H1 (cell line): ENCODE data around the gene PLEK. TPM values are rescaled to one million over a fixed set of nuclear protein-coding genes. Genes with fewer than 3 reads are reported as not detected.

Experiments used
- CTCF ChIA-PET: fragments of 300-600 bp; sonication (Branson Sonifier 250); formaldehyde crosslinking; loops from one replicate; lab custom pipeline; 2021; ENCODE audit not compliant: partially characterized antibody; lab: Charles Lee
- POLR2A ChIA-PET: fragments of 300-600 bp; sonication (Branson Sonifier 250); formaldehyde crosslinking; loops from one replicate; lab custom pipeline; 2021; ENCODE audit warnings: inconsistent platforms; ENCODE audit not compliant: partially characterized antibody; lab: Charles Lee
- DNase-seq, 2 experiments: peaks; one replicate each; pipeline versions ENCODE4 v3.0.0 to v3.0.0-alpha.2; 2010 to 2022; ENCODE audit warnings: low spot score in 2 of 2, low read depth in 1 of 2, mixed read lengths in 1 of 2
- FAIRE-seq: peaks from 2 replicates; lab custom pipeline; 2011; peaks lifted over from hg19 to GRCh38; lab: Jason Lieb, UNC
- H2AFZ ChIP-seq: 2 replicates; pipeline ENCODE4 v1.8.1; 2012; ENCODE audit warnings: low read length, inconsistent platforms
- H2AK5ac ChIP-seq: 2 replicates; pipeline ENCODE4 v1.6.1; 2013; ENCODE audit warnings: low read depth, low read length
- H2BK120ac ChIP-seq: replicated peaks from 2 replicates; pipeline ENCODE3; 2013; ENCODE audit warnings: low read depth, low read length, inconsistent platforms
- H2BK12ac ChIP-seq: 2 replicates; pipeline ENCODE4 v1.6.1; 2013; ENCODE audit warnings: low read depth, low read length
- H2BK15ac ChIP-seq: 2 replicates; pipeline ENCODE4 v1.6.1; 2013; ENCODE audit warnings: low read length
- H2BK20ac ChIP-seq: 2 replicates; pipeline ENCODE4 v1.6.1; 2013; ENCODE audit warnings: low read length
- H2BK5ac ChIP-seq: 2 replicates; pipeline ENCODE4 v1.6.1; 2013; ENCODE audit warnings: low read depth, low read length
- H3K14ac ChIP-seq: 2 replicates; pipeline ENCODE4 v1.6.1; 2013; ENCODE audit warnings: inconsistent platforms; ENCODE audit not compliant: insufficient read length
- H3K18ac ChIP-seq: 2 replicates; pipeline ENCODE4 v1.6.1; 2013; ENCODE audit warnings: low read length; ENCODE audit errors: extremely low read depth
- H3K23ac ChIP-seq: 2 replicates; pipeline ENCODE4 v1.6.1; 2013; ENCODE audit warnings: inconsistent platforms; ENCODE audit not compliant: insufficient read length
- H3K23me2 ChIP-seq: 2 replicates; pipeline ENCODE4 v1.6.1; 2013; ENCODE audit warnings: low read depth, low read length
- H3K27ac ChIP-seq: 2 replicates; pipeline ENCODE4 v1.6.1; 2011; ENCODE audit warnings: low read depth, low read length, inconsistent platforms
- H3K27me3 ChIP-seq, 4 experiments: replicated peaks in 1 of 4; 1 replicate in 1 of 4; 2 replicates in 3 of 4; pipeline versions ENCODE4 v1.6.1 to v1.8.1; 2011 to 2013; ENCODE audit warnings: low read length in 3 of 4, mild to moderate bottlenecking in 3 of 4, inconsistent platforms in 2 of 4, mixed read lengths in 2 of 4, moderate library complexity in 1 of 4; ENCODE audit not compliant: control insufficient read depth in 3 of 4, insufficient read depth in 3 of 4; ENCODE audit errors: extremely low read depth in 1 of 4
- H3K36me3 ChIP-seq, 4 experiments: 2 replicates each; pipeline versions ENCODE4 v1.6.1 to v1.8.1; 2011 to 2013; ENCODE audit warnings: mild to moderate bottlenecking in 4 of 4, low read length in 3 of 4, moderate library complexity in 2 of 4, control low read depth in 1 of 4, inconsistent platforms in 1 of 4; ENCODE audit not compliant: insufficient read depth in 4 of 4, control insufficient read depth in 2 of 4
- H3K4ac ChIP-seq: replicated peaks from 2 replicates; pipeline ENCODE3; 2013; ENCODE audit warnings: low read length, low read depth, mixed read lengths, inconsistent platforms; ENCODE audit not compliant: insufficient read length
- H3K4me1 ChIP-seq, 4 experiments: replicated peaks in 1 of 4; 1 replicate in 1 of 4; 2 replicates in 3 of 4; pipeline versions ENCODE4 v1.6.1 to v1.8.1; 2011 to 2013; ENCODE audit warnings: low read length in 3 of 4, inconsistent platforms in 2 of 4, mixed read lengths in 1 of 4; ENCODE audit not compliant: insufficient read depth in 4 of 4, control insufficient read depth in 3 of 4
- H3K4me2 ChIP-seq, 2 experiments: 2 replicates each; pipeline versions ENCODE4 v1.6.1 to v1.8.1; 2011 to 2013; ENCODE audit warnings: low read depth in 2 of 2, low read length in 2 of 2, control low read depth in 1 of 2, inconsistent platforms in 1 of 2, mild to moderate bottlenecking in 1 of 2; ENCODE audit not compliant: insufficient read depth in 1 of 2
- H3K4me3 ChIP-seq, 4 experiments: fragments of 200-600, 300-600 bp in 1 of 4; sonication (generic), shearing (Covaris generic), sonication (Bioruptor Twin) in 1 of 4; 2 replicates each; pipeline versions ENCODE4 v1.5.1 to v1.8.1; 2011 to 2016; ENCODE audit warnings: low read length in 4 of 4, low read depth in 3 of 4, control low read depth in 2 of 4, inconsistent platforms in 2 of 4, mild to moderate bottlenecking in 2 of 4, mixed read lengths in 1 of 4, moderate library complexity in 1 of 4; ENCODE audit not compliant: insufficient read depth in 2 of 4; ENCODE audit errors: extremely low read depth in 1 of 4
- H3K56ac ChIP-seq: replicated peaks from 2 replicates; pipeline ENCODE3; 2013; ENCODE audit warnings: low read depth, mild to moderate bottlenecking, mixed read lengths, low read length, inconsistent platforms; ENCODE audit not compliant: insufficient read length
- H3K79me1 ChIP-seq: 2 replicates; pipeline ENCODE4 v1.6.1; 2013; ENCODE audit warnings: low read depth, low read length, control low read depth
- H3K79me2 ChIP-seq, 2 experiments: 2 replicates each; pipeline versions ENCODE4 v1.6.1 to v1.8.1; 2012 to 2013; ENCODE audit warnings: low read length in 2 of 2, mild to moderate bottlenecking in 2 of 2, inconsistent platforms in 1 of 2; ENCODE audit not compliant: insufficient read depth in 2 of 2, control insufficient read depth in 1 of 2
- H3K9ac ChIP-seq, 4 experiments: replicated peaks in 1 of 4; 1 replicate in 1 of 4; 2 replicates in 3 of 4; pipeline versions ENCODE4 v1.6.1 to v1.8.1; 2011 to 2013; ENCODE audit warnings: low read depth in 3 of 4, low read length in 3 of 4, control low read depth in 2 of 4, mild to moderate bottlenecking in 2 of 4, moderate library complexity in 2 of 4, inconsistent platforms in 1 of 4; ENCODE audit errors: extremely low read depth in 1 of 4
- H3K9me3 ChIP-seq, 2 experiments: 2 replicates each; pipeline versions ENCODE4 v1.6.1 to v1.8.1; 2012 to 2013; ENCODE audit warnings: mild to moderate bottlenecking in 2 of 2, moderate library complexity in 2 of 2, control low read depth in 1 of 2, inconsistent platforms in 1 of 2, low read depth in 1 of 2, low read length in 1 of 2, mixed read lengths in 1 of 2; ENCODE audit not compliant: insufficient read depth in 2 of 2
- H4K20me1 ChIP-seq, 2 experiments: replicated peaks in 1 of 2; 2 replicates each; pipeline versions ENCODE3 to v1.8.1; 2011 to 2013; ENCODE audit warnings: inconsistent platforms in 2 of 2, low read length in 2 of 2, mild to moderate bottlenecking in 1 of 2; ENCODE audit not compliant: insufficient read depth in 2 of 2, control insufficient read depth in 1 of 2
- H4K5ac ChIP-seq: 2 replicates; pipeline ENCODE4 v1.6.1; 2013; ENCODE audit warnings: low read length, low read depth, mixed read lengths, inconsistent platforms; ENCODE audit not compliant: insufficient read length
- H4K8ac ChIP-seq: 2 replicates; pipeline ENCODE4 v1.8.0; 2013; ENCODE audit warnings: mild to moderate bottlenecking, moderate library complexity, low read length, inconsistent platforms; ENCODE audit not compliant: insufficient read depth; ENCODE audit errors: extremely low read depth
- H4K91ac ChIP-seq: replicated peaks from 2 replicates; pipeline ENCODE3; 2013; ENCODE audit warnings: low read length, mixed read lengths, inconsistent platforms; ENCODE audit not compliant: insufficient read length
- CEBPB ChIP-seq: IDR thresholded peaks from 2 replicates; pipeline ENCODE4 v1.6.1; 2012; ENCODE audit warnings: low read depth, low read length
- POLR2A ChIP-seq, 2 experiments: IDR thresholded peaks; 1 replicate in 1 of 2; 2 replicates in 1 of 2; pipeline ENCODE4 v1.6.1; 2011; ENCODE audit warnings: low read depth in 2 of 2, low read length in 2 of 2, mild to moderate bottlenecking in 2 of 2; ENCODE audit errors: control extremely low read depth in 1 of 2
- POLR2AphosphoS5 ChIP-seq: IDR thresholded peaks from 2 replicates; pipeline ENCODE4 v1.6.1; 2011; ENCODE audit warnings: low read depth, low read length
- POU5F1 ChIP-seq: IDR thresholded peaks from 2 replicates; pipeline ENCODE4 v1.6.1; 2011; ENCODE audit warnings: low read depth, mild to moderate bottlenecking, low read length, moderate library complexity
- TAF7 ChIP-seq: optimal IDR thresholded peaks from 2 replicates; pipeline ENCODE3; 2011; ENCODE audit warnings: low read depth, mild to moderate bottlenecking, inconsistent platforms, low read length, moderate library complexity, borderline replicate concordance
- WGBS, 2 experiments: shearing (Covaris generic) in 1 of 2; methylation state at CpG; one replicate each; pipeline versions ENCODE4 v1.1.6 to v1.1.7; 2013 to 2015; ENCODE audit warnings: low lambda C conversion rate in 2 of 2, mixed read lengths in 2 of 2, inconsistent platforms in 1 of 2, low coverage in 1 of 2, missing lambda C conversion rate in 1 of 2; ENCODE audit not compliant: insufficient replicate concordance in 2 of 2, insufficient coverage in 1 of 2, insufficient read length in 1 of 2; ENCODE audit errors: extremely low coverage in 1 of 2, missing lambda C conversion rate in 1 of 2; 5-methylcytosine and 5-hydroxymethylcytosine counted together
- polyA plus RNA-seq, 7 experiments: library from polyadenylated mRNA; depleted of rRNA in 3 of 7; stranded (reverse) in 5 of 7; unstranded in 2 of 7; fragments of >200 nt in 5 of 7; fragments of 200-250 nt in 2 of 7; gene quantifications; 1 replicate in 5 of 7; 2 replicates in 1 of 7; 4 replicates in 1 of 7; pipeline versions ENCODE4 v1.2.1 to v1.2.3, GENCODE V29; 2011 to 2013; ENCODE audit warnings: missing spikeins in 2 of 7, mixed read lengths in 2 of 7
- total RNA-seq: library from RNA; stranded (reverse); fragmentation: NEBNext Ultra II Directional; extraction: Animal tissue kit (Norgen Biotek cat#: 25700); gene quantifications from 2 replicates; pipeline ENCODE4 v1.2.1, GENCODE V29; 2021

PLEK gene
- total and polyA plus RNA-seq, 2 of the 8 experiments (the other 6 are each of a cell fraction or from before 2014, with no cell fraction given): not detected

DNA sequence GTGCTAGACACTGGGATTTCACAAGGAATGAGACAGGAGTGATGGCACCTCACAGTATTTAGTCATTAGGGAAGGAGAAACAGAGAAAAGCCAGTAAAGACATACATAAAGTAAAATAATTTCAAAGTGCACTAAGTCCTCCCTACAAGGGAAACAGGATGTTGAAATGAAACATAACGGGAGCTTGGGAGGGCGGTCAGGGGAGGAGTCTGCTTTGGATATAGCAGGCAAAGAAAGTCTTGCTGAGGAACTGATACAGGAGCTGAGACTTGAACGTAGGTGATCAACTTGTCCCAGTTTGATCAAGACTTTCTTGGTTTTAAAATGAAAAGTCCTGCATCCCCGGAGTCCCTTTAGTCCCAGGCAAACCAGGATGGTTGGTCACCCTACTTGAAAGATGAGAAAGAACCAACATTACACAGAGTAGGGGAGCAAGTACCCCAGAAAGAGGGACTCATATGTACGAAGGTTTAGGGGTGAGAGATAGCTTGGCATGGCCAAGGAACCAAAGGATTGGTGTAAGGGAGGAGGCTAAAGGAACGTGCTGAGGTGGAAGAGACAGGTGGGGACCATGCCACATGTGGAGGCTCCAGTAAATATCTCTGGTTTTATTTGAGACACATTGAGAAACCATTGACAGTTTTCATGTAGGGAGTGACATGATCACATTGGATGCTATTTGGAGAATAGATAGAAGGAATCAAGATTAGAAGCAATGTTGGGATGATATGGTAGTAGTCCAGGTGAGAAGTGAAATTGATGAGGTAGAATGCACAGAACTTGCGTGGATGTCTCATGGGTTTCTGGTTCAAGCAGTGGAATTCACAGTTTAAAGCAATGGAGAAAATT, 73.6 kb downstream of the PLEK start:
- 86% methylated on average over 7 of the region's 7 CpGs; no CpG with 5 or more reads in 1 of the 2 experiments for WGBS, 2 experiments
- Histone ChIP-seq H3K4ac (no peak overlapping the region), H3K9ac (no peak overlapping the region), H2BK5ac (no peak overlapping the region), H3K23me2 (no peaks in the 10 kb centered on the region), H3K36me3 (no peaks in the 10 kb centered on the region), H2AK5ac (no peak overlapping the region), H2BK20ac (no peak overlapping the region), H3K4me2 (no peak overlapping the region), H3K4me1 (no peaks in the 10 kb centered on the region), H3K23ac (no peak overlapping the region), H4K91ac (no peak overlapping the region), H3K27me3 (no peaks in the 10 kb centered on the region), H3K27ac (no peak overlapping the region), H2AFZ (no peak overlapping the region), H4K8ac (no peak overlapping the region), H2BK15ac (no peak overlapping the region), H3K9me3 (no peaks in the 10 kb centered on the region), H3K79me2 (no peaks in the 10 kb centered on the region), H2BK120ac (no peak overlapping the region), H4K20me1 (no peaks in the 10 kb centered on the region), H3K14ac (no peak overlapping the region), H3K56ac (no peak overlapping the region)
- FAIRE-seq (no peak), DNase-seq (no peak)
- peak; percentile 40; the same call in 1 of the 2 replicates for TF ChIP-seq POLR2AphosphoS5
- peak in 1 of 2 experiments; percentile 40; a peak in 1 of 3 replicates for TF ChIP-seq POLR2A (IDR thresholded peaks at IDR 0.05; ENCODE audit: control extremely low read depth in 1 of 2, low read depth in 2 of 2, low read length in 2 of 2)
- no peak for TF ChIP-seq POU5F1
- peak; percentile 54 for TF ChIP-seq TAF7
- TF ChIP-seq CEBPB: no peak
- TF ChIP-seq, all 59 proteins: peak for 3
- CTCF ChIA-PET: interaction anchor here (4.7 to 6.1 kb wide), 2 partner anchors 21 to 78 kb away, joined by 36 to 51 read pairs; no protein-coding TSS in a partner anchor
- POLR2A ChIA-PET: interaction anchor here (0.6 kb wide), 1 partner anchor 314 kb away, joined by 3 read pairs; no protein-coding TSS in a partner anchor
- H2BK12ac ChIP-seq: no peak overlapping the region
- H3K4me3 ChIP-seq: no peak overlapping the region
- no peak overlapping the region for H3K18ac ChIP-seq
- no peak overlapping the region for H4K5ac ChIP-seq
- no peaks in the 10 kb centered on the region for H3K79me1 ChIP-seq
